ENCODE measurements around the gene ORMDL2. TPM values are rescaled to one million over a fixed set of nuclear protein-coding genes. Genes with fewer than 3 reads are reported as not detected.

The ORMDL2 gene
- total RNA-seq, 1 donor from 2014 or later = 12.5 TPM

GRCh38 chr12:55816881-55817344 lies 928 bp upstream of the ORMDL2 start:
- H3K4me3 Mint-ChIP-seq = no peak overlapping the region
- Histone ChIP-seq H3K27ac (peak overlapping the region; percentile 68), H3K9me3 (ENCODE audit: low read depth) (no peaks in the 10 kb centered on the region), H4K20me1 (ENCODE audit: low read depth) (peaks cover 57% of the 10 kb centered on the region), H3K4me2 (peak overlapping the region; percentile 87), H3K27me3 (no peaks in the 10 kb centered on the region), H3K4me1 (peaks cover 14% of the 10 kb centered on the region), H3K9ac (peak overlapping the region; percentile 94), H3K36me3 (peaks cover 9% of the 10 kb centered on the region), H2AFZ (replicated peaks) (peak overlapping the region; percentile 87), H3F3A (ENCODE audit: low read depth) (peaks cover 30% of the 10 kb centered on the region), H3K4me3 (peak overlapping the region; percentile 90), H3K79me2 (ENCODE audit: low read depth) (peaks cover 76% of the 10 kb centered on the region)
- peak; percentile 31 for DNase-seq (ENCODE audit: low spot score)
- no peaks in the 10 kb centered on the region for H3K27me3 Mint-ChIP-seq (ENCODE audit: insufficient read depth, low read depth)
- H3K4me1 Mint-ChIP-seq = peaks cover 21% of the 10 kb centered on the region
- peaks cover 22% of the 10 kb centered on the region for H3K36me3 Mint-ChIP-seq
- no peak overlapping the region for H3K27ac Mint-ChIP-seq
- TF ChIP-seq EZH2 (IDR thresholded peaks at IDR 0.05) = no peak
- no peak for TF ChIP-seq CTCF (IDR thresholded peaks at IDR 0.05)
- no peak for TF ChIP-seq EZH2phosphoT487 (IDR thresholded peaks at IDR 0.05)
- no peaks in the 10 kb centered on the region for H3K9me3 Mint-ChIP-seq

- DNase-seq (ENCODE audit: low spot score) = no peak
- TF ChIP-seq CTCF (IDR thresholded peaks at IDR 0.05) = no peak
- no peak for TF ChIP-seq EZH2phosphoT487 (IDR thresholded peaks at IDR 0.05)
- Histone ChIP-seq H3K36me3 (peaks cover 13% of the 10 kb centered on the region), H4K20me1 (ENCODE audit: low read depth) (peaks cover 49% of the 10 kb centered on the region), H3K4me1 (peaks cover 14% of the 10 kb centered on the region), H3K9me3 (ENCODE audit: low read depth) (no peaks in the 10 kb centered on the region), H3K79me2 (ENCODE audit: low read depth) (peaks cover 63% of the 10 kb centered on the region), H3K4me3 (peak overlapping the region; percentile 90), H3K9ac (peak overlapping the region; percentile 64), H2AFZ (replicated peaks) (no peak overlapping the region), H3K4me2 (peak overlapping the region; percentile 93), H3F3A (ENCODE audit: low read depth) (peaks cover 43% of the 10 kb centered on the region), H3K27me3 (no peaks in the 10 kb centered on the region), H3K27ac (no peak overlapping the region)
- Mint-ChIP-seq H3K4me3 (no peak overlapping the region), H3K4me1 (peaks cover 21% of the 10 kb centered on the region), H3K9me3 (no peaks in the 10 kb centered on the region), H3K36me3 (peaks cover 21% of the 10 kb centered on the region), H3K27me3 (ENCODE audit: insufficient read depth, low read depth) (no peaks in the 10 kb centered on the region), H3K27ac (no peak overlapping the region)
These were observed 393 bp downstream of the ORMDL2 start for GRCh38 chr12:55818140-55818728.

- TF ChIP-seq EZH2 (IDR thresholded peaks at IDR 0.05) (no peak), EZH2phosphoT487 (IDR thresholded peaks at IDR 0.05) (no peak), CTCF (IDR thresholded peaks at IDR 0.05) (no peak)
- Histone ChIP-seq H3K27ac (no peak overlapping the region), H3K4me3 (peak overlapping the region; percentile 90), H3K9ac (peak overlapping the region; percentile 64), H2AFZ (replicated peaks) (no peak overlapping the region), H3K4me2 (peak overlapping the region; percentile 93), H3K9me3 (ENCODE audit: low read depth) (no peaks in the 10 kb centered on the region), H3K36me3 (peaks cover 11% of the 10 kb centered on the region), H3K79me2 (ENCODE audit: low read depth) (peaks cover 58% of the 10 kb centered on the region), H3K4me1 (peaks cover 14% of the 10 kb centered on the region), H3F3A (ENCODE audit: low read depth) (peaks cover 46% of the 10 kb centered on the region), H3K27me3 (no peaks in the 10 kb centered on the region), H4K20me1 (ENCODE audit: low read depth) (peaks cover 42% of the 10 kb centered on the region)
- no peak overlapping the region for H3K27ac Mint-ChIP-seq
- no peak overlapping the region for H3K4me3 Mint-ChIP-seq
- no peak for DNase-seq (ENCODE audit: low spot score)
- H3K27me3 Mint-ChIP-seq (ENCODE audit: insufficient read depth, low read depth) = no peaks in the 10 kb centered on the region
- no peaks in the 10 kb centered on the region for H3K9me3 Mint-ChIP-seq
- H3K36me3 Mint-ChIP-seq = peaks cover 22% of the 10 kb centered on the region
- peaks cover 21% of the 10 kb centered on the region for H3K4me1 Mint-ChIP-seq
These were observed 1.0 kb downstream of the ORMDL2 start for GRCh38 chr12:55818886-55819285.

All from neural progenitor cell (in vitro differentiated cells).